Right kidney (tissue), 1 donor: ENCODE results near the gene EGFLAM.

ENCODE experiments used
- DNase-seq: peaks from one replicate; pipeline ENCODE4 v3.0.0-alpha.2; 2016

Gene EGFLAM

GRCh38 chr5:38265546-38266179, 7.3 kb downstream of the EGFLAM start:
- DNase-seq: peak; percentile 56

GRCh38 chr5:38267372-38267771, 9.0 kb downstream of the EGFLAM start:
- no peak for DNase-seq

- no peak for DNase-seq
These were observed 15.3 kb downstream of the EGFLAM start for GRCh38 chr5:38273626-38274025.

- DNase-seq: no peak
These were observed 16.0 kb downstream of the EGFLAM start for GRCh38 chr5:38274370-38274769.

- DNase-seq: no peak
These were observed 26.0 kb downstream of the EGFLAM start for GRCh38 chr5:38284384-38284783.

- no peak for DNase-seq
These were observed 26.9 kb downstream of the EGFLAM start for GRCh38 chr5:38285226-38285625.

- no peak for DNase-seq
These were observed 27.6 kb downstream of the EGFLAM start for GRCh38 chr5:38286002-38286401.

GRCh38 chr5:38287124-38287523, 28.8 kb downstream of the EGFLAM start:
- DNase-seq: no peak

- DNase-seq: no peak
These were observed 31.1 kb downstream of the EGFLAM start for GRCh38 chr5:38289457-38289856.

GRCh38 chr5:38290028-38290653, 31.8 kb downstream of the EGFLAM start:
- DNase-seq: no peak

- no peak for DNase-seq
These were observed 33.0 kb downstream of the EGFLAM start for GRCh38 chr5:38291355-38291754.

GRCh38 chr5:38292228-38292627, 33.9 kb downstream of the EGFLAM start:
- no peak for DNase-seq

- DNase-seq: no peak
These were observed 37.4 kb downstream of the EGFLAM start for GRCh38 chr5:38295751-38296150.

- peak; percentile 5 for DNase-seq
These were observed 39.7 kb downstream of the EGFLAM start for GRCh38 chr5:38297830-38298608.

- DNase-seq: no peak
These were observed 41.2 kb downstream of the EGFLAM start for GRCh38 chr5:38299585-38299984.

- DNase-seq: no peak
These were observed 46.8 kb downstream of the EGFLAM start for GRCh38 chr5:38305148-38305547.

GRCh38 chr5:38307845-38308244, 49.5 kb downstream of the EGFLAM start:
- no peak for DNase-seq

- no peak for DNase-seq
These were observed 58.3 kb downstream of the EGFLAM start for GRCh38 chr5:38316544-38317224.

- no peak for DNase-seq
These were observed 59.5 kb downstream of the EGFLAM start for GRCh38 chr5:38317868-38318267.

GRCh38 chr5:38319491-38319890, 61.1 kb downstream of the EGFLAM start:
- DNase-seq: no peak

- no peak for DNase-seq
These were observed 63.6 kb downstream of the EGFLAM start for GRCh38 chr5:38321978-38322377.

- DNase-seq: no peak
These were observed 65.4 kb downstream of the EGFLAM start for GRCh38 chr5:38323645-38324295.
